Measurements from ENCODE around the gene KCNH8.
"Not testable (repeated sequence)": the region's sequence is repeated elsewhere in the genome, so short reads cannot be mapped to it uniquely, and the experiment has no call there.

KCNH8 gene

GRCh38 chr3:19147905-19148767 is at the start of gene KCNH8:
TSS of gene KCNH8 (plus strand) at chr3:19148510. CDS start at chr3:19148720, 210 bp downstream.
- DNase-seq, result no peak

- DNase-seq, result not testable (repeated sequence)
These were observed 45.5 kb upstream of the KCNH8 start for GRCh38 chr3:19102654-19103290.

GRCh38 chr3:19103510-19103909 is 44.8 kb upstream of the KCNH8 start:
- no peak for DNase-seq

GRCh38 chr3:19104459-19104858 is 43.9 kb upstream of the KCNH8 start:
- no peak for DNase-seq

GRCh38 chr3:19105826-19106225 is 42.5 kb upstream of the KCNH8 start:
- DNase-seq, result no peak

- no peak for DNase-seq
These were observed 42.0 kb upstream of the KCNH8 start for GRCh38 chr3:19106307-19106706.

- no peak for DNase-seq
These were observed 40.6 kb upstream of the KCNH8 start for GRCh38 chr3:19107719-19108118.

- DNase-seq, result no peak
These were observed 37.9 kb upstream of the KCNH8 start for GRCh38 chr3:19110335-19110895.

- no peak for DNase-seq
These were observed 33.8 kb upstream of the KCNH8 start for GRCh38 chr3:19114461-19114860.

GRCh38 chr3:19116239-19116638 is 32.1 kb upstream of the KCNH8 start:
- DNase-seq, result no peak

- no peak for DNase-seq
These were observed 23.6 kb upstream of the KCNH8 start for GRCh38 chr3:19124752-19125151.

- no peak for DNase-seq
These were observed 8.4 kb upstream of the KCNH8 start for GRCh38 chr3:19139863-19140262.

- peak; percentile 36 to 66 for DNase-seq
These were observed 1.3 kb upstream of the KCNH8 start for GRCh38 chr3:19146685-19147650.

GRCh38 chr3:19148768-19149091 is 420 bp downstream of the KCNH8 start:
- DNase-seq, result no peak

- DNase-seq, result peak in 1 of 2 donors; percentile 37
These were observed 1.1 kb downstream of the KCNH8 start for GRCh38 chr3:19149368-19149767.

GRCh38 chr3:19151171-19151570 is 2.9 kb downstream of the KCNH8 start:
- no peak for DNase-seq

GRCh38 chr3:19154693-19155250 is 6.5 kb downstream of the KCNH8 start:
- DNase-seq, result no peak

- DNase-seq, result no peak
These were observed 7.1 kb downstream of the KCNH8 start for GRCh38 chr3:19155375-19155774.

GRCh38 chr3:19159966-19160635 is 11.8 kb downstream of the KCNH8 start:
- no peak for DNase-seq

- DNase-seq, result no peak
These were observed 17.3 kb downstream of the KCNH8 start for GRCh38 chr3:19165654-19166053.

GRCh38 chr3:19171794-19172193 is 23.5 kb downstream of the KCNH8 start:
- DNase-seq, result no peak

- no peak for DNase-seq
These were observed 25.6 kb downstream of the KCNH8 start for GRCh38 chr3:19173945-19174344.
